Activated CD4-positive, alpha-beta T cell treated with anti-CD3 and anti-CD28 coated beads, Interleukin-2, amount 50 U/mL, for 16 hours (primary cell): Measurements from ENCODE around the gene REC114.

Experiments
- DNase-seq: peaks from one replicate; pipeline ENCODE4 v3.0.0-alpha.2; 2020

Gene REC114

GRCh38 chr15:73608941-73609340, 166.0 kb downstream of the REC114 start:
- DNase-seq: no peak
